Muscle layer of colon (tissue), 2 donors: ENCODE results near the gene ZNF831.

ENCODE experiments used
- H3K27ac ChIP-seq: one replicate; pipeline ENCODE4 v1.7.0; 2013; ENCODE audit warnings: low read depth, mild to moderate bottlenecking, low read length, moderate library complexity
- H3K27me3 ChIP-seq, 2 donors: one replicate each; pipeline ENCODE4 v1.7.0; 2013; ENCODE audit warnings: low read length in 2 of 2, mild to moderate bottlenecking in 2 of 2; ENCODE audit not compliant: insufficient read depth in 2 of 2, control insufficient read depth in 1 of 2
- H3K36me3 ChIP-seq: one replicate; pipeline ENCODE4 v1.7.0; 2013; ENCODE audit warnings: mild to moderate bottlenecking, low read length; ENCODE audit not compliant: insufficient read depth
- H3K4me1 ChIP-seq: one replicate; pipeline ENCODE4 v1.7.0; 2013; ENCODE audit warnings: mild to moderate bottlenecking, low read length; ENCODE audit not compliant: insufficient read depth
- H3K4me3 ChIP-seq, 2 donors: one replicate each; pipeline ENCODE4 v1.7.0; 2013; ENCODE audit warnings: low read length in 2 of 2, low read depth in 1 of 2, mild to moderate bottlenecking in 1 of 2, moderate library complexity in 1 of 2
- H3K9ac ChIP-seq: one replicate; pipeline ENCODE4 v1.7.0; 2013; ENCODE audit warnings: low read length
- H3K9me3 ChIP-seq: one replicate; pipeline ENCODE4 v1.7.0; 2013; ENCODE audit warnings: mild to moderate bottlenecking, low read length
- donor health status: abdominal sarcoma.
- donor health status: Adenocarcinoma of cecum.

ZNF831 gene

GRCh38 chr20:59191036-59191755 is 27.6 kb downstream of the ZNF831 start:
- Histone ChIP-seq H3K4me3 (no peak overlapping the region), H3K27me3 (peaks cover 0 to 23% of the 10 kb centered on the region in 2 donors)

GRCh38 chr20:59191756-59192532 is 28.3 kb downstream of the ZNF831 start:
- Histone ChIP-seq H3K4me3 (no peak overlapping the region), H3K9ac (no peak overlapping the region), H3K9me3 (no peaks in the 10 kb centered on the region), H3K4me1 (no peaks in the 10 kb centered on the region), H3K36me3 (no peaks in the 10 kb centered on the region), H3K27me3 (peaks cover 0 to 23% of the 10 kb centered on the region in 2 donors), H3K27ac (no peak overlapping the region)

More at GRCh38 chr20:59191036-59191755, 27.6 kb downstream of the ZNF831 start:
- H3K9ac ChIP-seq = no peak overlapping the region
- H3K9me3 ChIP-seq = no peaks in the 10 kb centered on the region
- no peak overlapping the region for H3K27ac ChIP-seq
- no peaks in the 10 kb centered on the region for H3K4me1 ChIP-seq
- no peaks in the 10 kb centered on the region for H3K36me3 ChIP-seq

- no peaks in the 10 kb centered on the region for H3K9me3 ChIP-seq
- H3K27ac ChIP-seq = no peak overlapping the region
- no peak overlapping the region for H3K9ac ChIP-seq
- H3K4me3 ChIP-seq = no peak overlapping the region
- H3K27me3 ChIP-seq = peaks cover 0 to 23% of the 10 kb centered on the region in 2 donors
- no peaks in the 10 kb centered on the region for H3K4me1 ChIP-seq
- H3K36me3 ChIP-seq = no peaks in the 10 kb centered on the region
These were observed 28.9 kb downstream of the ZNF831 start for GRCh38 chr20:59192533-59192896.

GRCh38 chr20:59193325-59193724 is 29.7 kb downstream of the ZNF831 start:
- H3K27ac ChIP-seq = no peak overlapping the region
- no peaks in the 10 kb centered on the region for H3K4me1 ChIP-seq
- no peak overlapping the region for H3K9ac ChIP-seq
- peaks cover 0 to 23% of the 10 kb centered on the region in 2 donors for H3K27me3 ChIP-seq
- no peaks in the 10 kb centered on the region for H3K9me3 ChIP-seq
- no peaks in the 10 kb centered on the region for H3K36me3 ChIP-seq
- H3K4me3 ChIP-seq = no peak overlapping the region

GRCh38 chr20:59194023-59194935 is 30.7 kb downstream of the ZNF831 start:
- no peak overlapping the region for H3K27ac ChIP-seq
- no peak overlapping the region for H3K4me3 ChIP-seq
- no peak overlapping the region for H3K9ac ChIP-seq
- H3K4me1 ChIP-seq = no peaks in the 10 kb centered on the region
- H3K27me3 ChIP-seq = peaks cover 0 to 23% of the 10 kb centered on the region in 2 donors
- H3K36me3 ChIP-seq = no peaks in the 10 kb centered on the region
- H3K9me3 ChIP-seq = no peaks in the 10 kb centered on the region

GRCh38 chr20:59195316-59195993 is 31.8 kb downstream of the ZNF831 start:
- H3K9ac ChIP-seq = no peak overlapping the region
- H3K27me3 ChIP-seq = peaks cover 0 to 23% of the 10 kb centered on the region in 2 donors
- H3K4me1 ChIP-seq = no peaks in the 10 kb centered on the region
- no peaks in the 10 kb centered on the region for H3K9me3 ChIP-seq
- H3K36me3 ChIP-seq = no peaks in the 10 kb centered on the region
- no peak overlapping the region for H3K4me3 ChIP-seq
- H3K27ac ChIP-seq = no peak overlapping the region

GRCh38 chr20:59204165-59204894 is 40.7 kb downstream of the ZNF831 start:
- Histone ChIP-seq H3K9ac (no peak overlapping the region), H3K4me3 (no peak overlapping the region), H3K27ac (no peak overlapping the region), H3K4me1 (no peaks in the 10 kb centered on the region), H3K27me3 (peaks cover 0 to 8% of the 10 kb centered on the region in 2 donors), H3K36me3 (no peaks in the 10 kb centered on the region), H3K9me3 (no peaks in the 10 kb centered on the region)

GRCh38 chr20:59205044-59205443 is 41.4 kb downstream of the ZNF831 start:
- Histone ChIP-seq H3K4me3 (no peak overlapping the region), H3K36me3 (no peaks in the 10 kb centered on the region), H3K9ac (no peak overlapping the region), H3K27me3 (peaks cover 0 to 8% of the 10 kb centered on the region in 2 donors), H3K4me1 (no peaks in the 10 kb centered on the region), H3K9me3 (no peaks in the 10 kb centered on the region), H3K27ac (no peak overlapping the region)

GRCh38 chr20:59207235-59207634 is 43.6 kb downstream of the ZNF831 start:
- H3K9me3 ChIP-seq = no peaks in the 10 kb centered on the region
- H3K4me3 ChIP-seq = no peak overlapping the region
- no peak overlapping the region for H3K9ac ChIP-seq
- H3K27me3 ChIP-seq = peaks cover 0 to 8% of the 10 kb centered on the region in 2 donors
- no peaks in the 10 kb centered on the region for H3K36me3 ChIP-seq
- H3K27ac ChIP-seq = no peak overlapping the region
- H3K4me1 ChIP-seq = no peaks in the 10 kb centered on the region

GRCh38 chr20:59207742-59208357 is 44.2 kb downstream of the ZNF831 start:
- Histone ChIP-seq H3K9ac (no peak overlapping the region), H3K4me3 (no peak overlapping the region), H3K27me3 (peaks cover 0 to 8% of the 10 kb centered on the region in 2 donors), H3K27ac (no peak overlapping the region), H3K36me3 (no peaks in the 10 kb centered on the region), H3K4me1 (no peaks in the 10 kb centered on the region), H3K9me3 (no peaks in the 10 kb centered on the region)
